H9 (cell line): Measurements from ENCODE around the gene ZBBX. TPM values are rescaled to one million over a fixed set of nuclear protein-coding genes. Genes with fewer than 3 reads are reported as not detected.

ENCODE experiments used
- DNase-seq: peaks from one replicate; pipeline ENCODE4 v3.0.0-alpha.2; 2017
- H2AFZ ChIP-seq: one replicate; pipeline ENCODE4 v1.6.1; 2013; ENCODE audit warnings: mild to moderate bottlenecking, low read length, control low read depth, moderate library complexity
- H2AK5ac ChIP-seq: 2 replicates; pipeline ENCODE4 v1.6.1; 2013; ENCODE audit warnings: low read length, control low read depth, mixed read lengths; ENCODE audit not compliant: insufficient read length
- H2BK120ac ChIP-seq: one replicate; pipeline ENCODE4 v1.6.1; 2013; ENCODE audit warnings: low read depth, mild to moderate bottlenecking, low read length, control low read depth, inconsistent platforms; ENCODE audit not compliant: poor library complexity, severe bottlenecking
- H2BK12ac ChIP-seq: 2 replicates; pipeline ENCODE4 v1.6.1; 2013; ENCODE audit warnings: low read length, control low read depth, mixed read lengths, low read depth; ENCODE audit not compliant: insufficient read length
- H2BK15ac ChIP-seq: 2 replicates; pipeline ENCODE4 v1.6.1; 2013; ENCODE audit warnings: low read depth, low read length, control low read depth
- H2BK20ac ChIP-seq: one replicate; pipeline ENCODE4 v1.6.1; 2013; ENCODE audit warnings: low read depth, mild to moderate bottlenecking, low read length, control low read depth, inconsistent platforms; ENCODE audit not compliant: poor library complexity, severe bottlenecking
- H2BK5ac ChIP-seq: 2 replicates; pipeline ENCODE4 v1.6.1; 2013; ENCODE audit warnings: low read length, control low read depth, mixed read lengths; ENCODE audit not compliant: insufficient read length
- H3K14ac ChIP-seq: 2 replicates; pipeline ENCODE4 v1.6.1; 2013; ENCODE audit warnings: low read length, control low read depth; ENCODE audit not compliant: insufficient read depth
- H3K18ac ChIP-seq: 2 replicates; pipeline ENCODE4 v1.6.1; 2013; ENCODE audit warnings: low read depth, mild to moderate bottlenecking, mixed read lengths, low read length, control low read depth; ENCODE audit not compliant: insufficient read length
- H3K23ac ChIP-seq: 2 replicates; pipeline ENCODE4 v1.6.1; 2013; ENCODE audit warnings: low read length, control low read depth, mixed read lengths, low read depth; ENCODE audit not compliant: insufficient read length
- H3K23me2 ChIP-seq: 2 replicates; pipeline ENCODE4 v1.6.1; 2013; ENCODE audit warnings: low read depth, mild to moderate bottlenecking, mixed read lengths, low read length, control low read depth; ENCODE audit not compliant: insufficient read length, poor library complexity, severe bottlenecking
- H3K27ac ChIP-seq: 2 replicates; pipeline ENCODE4 v1.5.1; 2013; ENCODE audit warnings: low read length, control low read depth, mixed read lengths, low read depth; ENCODE audit not compliant: insufficient read length
- H3K27me3 ChIP-seq: 2 replicates; pipeline ENCODE4 v1.6.1; 2013; ENCODE audit warnings: low read length, control low read depth, inconsistent platforms; ENCODE audit not compliant: insufficient read depth
- H3K4ac ChIP-seq: 2 replicates; pipeline ENCODE4 v1.6.1; 2013; ENCODE audit warnings: low read depth, mild to moderate bottlenecking, control low read depth, inconsistent platforms, low read length, moderate library complexity
- H3K4me1 ChIP-seq: 2 replicates; pipeline ENCODE4 v1.6.1; 2013; ENCODE audit warnings: low read length, control low read depth, inconsistent platforms; ENCODE audit not compliant: insufficient read depth
- H3K4me2 ChIP-seq: 2 replicates; pipeline ENCODE4 v1.6.1; 2013; ENCODE audit warnings: low read length, control low read depth, mixed read lengths; ENCODE audit not compliant: insufficient read length, insufficient read depth
- H3K56ac ChIP-seq: 2 replicates; pipeline ENCODE4 v1.6.1; 2013; ENCODE audit warnings: low read depth, mild to moderate bottlenecking, mixed read lengths, low read length, control low read depth; ENCODE audit not compliant: insufficient read length
- H3K79me1 ChIP-seq: 2 replicates; pipeline ENCODE4 v1.6.1; 2013; ENCODE audit warnings: low read depth, mild to moderate bottlenecking, moderate library complexity, low read length, control low read depth, inconsistent platforms; ENCODE audit not compliant: insufficient read depth, poor library complexity, severe bottlenecking
- H3K79me2 ChIP-seq: 2 replicates; pipeline ENCODE4 v1.6.1; 2013; ENCODE audit warnings: low read length, control low read depth, inconsistent platforms; ENCODE audit not compliant: insufficient read depth
- H3K9ac ChIP-seq: 2 replicates; pipeline ENCODE4 v1.6.1; 2013; ENCODE audit warnings: low read length, control low read depth, mixed read lengths; ENCODE audit not compliant: insufficient read length; ENCODE audit errors: extremely low read depth
- H3K9me3 ChIP-seq: one replicate; pipeline ENCODE4 v1.6.1; 2013; ENCODE audit warnings: low read depth, low read length, inconsistent platforms; ENCODE audit not compliant: control insufficient read depth
- H3T11ph ChIP-seq: one replicate; pipeline ENCODE4 v1.6.1; 2013; ENCODE audit warnings: mild to moderate bottlenecking, low read length, control low read depth, inconsistent platforms
- H4K20me1 ChIP-seq: one replicate; pipeline ENCODE4 v1.6.1; 2013; ENCODE audit not compliant: control insufficient read depth, insufficient read length, insufficient read depth
- H4K5ac ChIP-seq: 2 replicates; pipeline ENCODE4 v1.6.1; 2013; ENCODE audit warnings: low read depth, mild to moderate bottlenecking, mixed read lengths, low read length, control low read depth; ENCODE audit not compliant: insufficient read length
- H4K8ac ChIP-seq: replicated peaks from 2 replicates; pipeline ENCODE4 v1.6.1; 2013; ENCODE audit warnings: low read length, control low read depth, mixed read lengths, low read depth; ENCODE audit not compliant: insufficient read length
- H4K91ac ChIP-seq: 2 replicates; pipeline ENCODE4 v1.6.1; 2013; ENCODE audit warnings: low read depth, mild to moderate bottlenecking, moderate library complexity, mixed read lengths, low read length, control low read depth; ENCODE audit not compliant: insufficient read length
- H3K27ac Mint-ChIP-seq, 3 experiments: 2 replicates in 2 of 3; 3 replicates in 1 of 3; pipeline ENCODE4 v1.8.0; 2020 to 2021; ENCODE audit warnings: mixed read lengths in 3 of 3, mild to moderate bottlenecking in 1 of 3, moderate library complexity in 1 of 3
- H3K27me3 Mint-ChIP-seq: 2 replicates; pipeline ENCODE4 v1.8.0; 2021; ENCODE audit warnings: low read depth, mild to moderate bottlenecking, moderate library complexity, mixed read lengths
- H3K36me3 Mint-ChIP-seq, 3 experiments: 2 replicates in 2 of 3; 3 replicates in 1 of 3; pipeline ENCODE4 v1.8.0; 2020 to 2021; ENCODE audit warnings: low read depth in 3 of 3, mixed read lengths in 3 of 3; ENCODE audit not compliant: insufficient read depth in 1 of 3
- H3K4me1 Mint-ChIP-seq, 2 experiments: 2 replicates each; pipeline ENCODE4 v1.8.0; 2020; ENCODE audit warnings: mixed read lengths in 2 of 2
- H3K4me3 Mint-ChIP-seq, 2 experiments: 2 replicates in 1 of 2; 3 replicates in 1 of 2; pipeline ENCODE4 v1.8.0; 2020 to 2021; ENCODE audit warnings: mild to moderate bottlenecking in 2 of 2, mixed read lengths in 2 of 2, moderate library complexity in 1 of 2
- H3K9me3 Mint-ChIP-seq, 2 experiments: 2 replicates in 1 of 2; 3 replicates in 1 of 2; pipeline ENCODE4 v1.8.0; 2020; ENCODE audit warnings: mild to moderate bottlenecking in 2 of 2, mixed read lengths in 2 of 2, moderate library complexity in 1 of 2
- CTCF ChIP-seq: fragments of 200-600 bp; sonication (generic); conservative IDR thresholded peaks from 3 replicates; pipeline ENCODE4 v1.8.0; 2021; ENCODE audit warnings: antibody characterized with exemption, mild to moderate bottlenecking
- WGBS: extraction: QIAGEN DNeasy Blood & Tissue Kit; methylation state at CpG from one replicate; pipeline ENCODE4 v1.1.7; 2013; ENCODE audit warnings: missing lambda C conversion rate, low lambda C conversion rate, mixed read lengths; ENCODE audit not compliant: insufficient read length; ENCODE audit errors: extremely low coverage; 5-methylcytosine and 5-hydroxymethylcytosine counted together
- total RNA-seq: library from RNA; stranded (reverse); gene quantifications from 2 replicates; pipeline ENCODE4 v1.2.1, GENCODE V29; 2021

ZBBX gene
- total RNA-seq, 1 experiment from 2014 or later, result 2.4 TPM

- Mint-ChIP-seq H3K9me3 (peaks cover 2 to 3% of the 10 kb centered on the region in 2 experiments; a peak in 3 of 5 replicates), H3K27ac (no peak overlapping the region), H3K4me1 (no peaks in the 10 kb centered on the region), H3K4me3 (no peak overlapping the region), H3K36me3 (0 out of 7 replicates have a peak, but pooled peaks cover 0 to 3% (median 0%) of the 10 kb centered on the region in 3 experiments), H3K27me3 (no peaks in the 10 kb centered on the region)
- no peak overlapping the region for H4K8ac ChIP-seq
- H2BK120ac ChIP-seq, result no peak overlapping the region
- H2AK5ac ChIP-seq, result no peak overlapping the region
- no peak overlapping the region for H3K27ac ChIP-seq
- no peaks in the 10 kb centered on the region for H4K20me1 ChIP-seq
- H4K91ac ChIP-seq, result no peak overlapping the region
- no peak overlapping the region for H3K14ac ChIP-seq
- no peak overlapping the region for H2BK15ac ChIP-seq
- H3K18ac ChIP-seq, result no peak overlapping the region
- no peak for TF ChIP-seq CTCF
- no peak overlapping the region for H2BK5ac ChIP-seq
- no peaks in the 10 kb centered on the region for H3K79me2 ChIP-seq
- H3K27me3 ChIP-seq, result no peaks in the 10 kb centered on the region
- no peak overlapping the region for H3K4ac ChIP-seq
- no peak overlapping the region for H3K9ac ChIP-seq
- no CpG with 5 or more reads among the region's 1 CpG for WGBS
- H2BK12ac ChIP-seq, result no peak overlapping the region
- H2BK20ac ChIP-seq, result no peak overlapping the region
- H3T11ph ChIP-seq, result no peak overlapping the region
- no peaks in the 10 kb centered on the region for H3K9me3 ChIP-seq
- H3K79me1 ChIP-seq, result no peaks in the 10 kb centered on the region
- H3K56ac ChIP-seq, result no peak overlapping the region
- no peaks in the 10 kb centered on the region for H3K23me2 ChIP-seq
- no peak for DNase-seq
- no peak overlapping the region for H3K23ac ChIP-seq
- no peak overlapping the region for H2AFZ ChIP-seq
- no peak overlapping the region for H4K5ac ChIP-seq
- H3K4me2 ChIP-seq, result no peak overlapping the region
- no peaks in the 10 kb centered on the region for H3K4me1 ChIP-seq
Observed at GRCh38 chr3:167361948-167362347, 18.1 kb downstream of the ZBBX start.
